Measurements from ENCODE around the gene GDF2. TPM values are rescaled to one million over a fixed set of nuclear protein-coding genes. Genes with fewer than 3 reads are reported as not detected.

Gene GDF2
- total RNA-seq, 1 experiment from 2014 or later: not detected

- H3K9me3 ChIP-seq (ENCODE audit: low read depth, low read length, poor library complexity, severe bottlenecking): no peaks in the 10 kb centered on the region
- H3K27me3 ChIP-seq (replicated peaks; ENCODE audit: insufficient read depth, low read depth, low read length, poor library complexity): peaks cover 2% of the 10 kb centered on the region
- BruUV-seq (replicated peaks): no TSS peak
- no peaks in the 10 kb centered on the region for H3K36me3 ChIP-seq (ENCODE audit: insufficient read depth, low read length, poor library complexity, severe bottlenecking)
- H3K27ac ChIP-seq (ENCODE audit: low read depth, low read length, poor library complexity, severe bottlenecking): no peak overlapping the region
- ChIA-PET POLR2A (ENCODE audit: low non-redundant PET) (no interaction called here), CTCF (no interaction called here)
- TF ChIP-seq, protein P1, sequence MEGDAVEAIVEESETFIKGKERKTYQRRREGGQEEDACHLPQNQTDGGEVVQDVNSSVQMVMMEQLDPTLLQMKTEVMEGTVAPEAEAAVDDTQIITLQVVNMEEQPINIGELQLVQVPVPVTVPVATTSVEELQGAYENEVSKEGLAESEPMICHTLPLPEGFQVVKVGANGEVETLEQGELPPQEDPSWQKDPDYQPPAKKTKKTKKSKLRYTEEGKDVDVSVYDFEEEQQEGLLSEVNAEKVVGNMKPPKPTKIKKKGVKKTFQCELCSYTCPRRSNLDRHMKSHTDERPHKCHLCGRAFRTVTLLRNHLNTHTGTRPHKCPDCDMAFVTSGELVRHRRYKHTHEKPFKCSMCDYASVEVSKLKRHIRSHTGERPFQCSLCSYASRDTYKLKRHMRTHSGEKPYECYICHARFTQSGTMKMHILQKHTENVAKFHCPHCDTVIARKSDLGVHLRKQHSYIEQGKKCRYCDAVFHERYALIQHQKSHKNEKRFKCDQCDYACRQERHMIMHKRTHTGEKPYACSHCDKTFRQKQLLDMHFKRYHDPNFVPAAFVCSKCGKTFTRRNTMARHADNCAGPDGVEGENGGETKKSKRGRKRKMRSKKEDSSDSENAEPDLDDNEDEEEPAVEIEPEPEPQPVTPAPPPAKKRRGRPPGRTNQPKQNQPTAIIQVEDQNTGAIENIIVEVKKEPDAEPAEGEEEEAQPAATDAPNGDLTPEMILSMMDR (conservative IDR thresholded peaks at IDR 0.05; ENCODE audit: low read depth, low read length): no peak
- no peak for TF ChIP-seq EZH2 (IDR thresholded peaks at IDR 0.05; ENCODE audit: borderline replicate concordance, low read depth, low read length, poor library complexity, severe bottlenecking)
- intact Hi-C loops (cut with micrococcal nuclease; ENCODE audit: unreplicated experiment): loop anchor here (10.0 kb wide), 1 partner anchor 55 kb away; no protein-coding TSS in a partner anchor
- H3K4me1 ChIP-seq (ENCODE audit: insufficient read depth, low read length, poor library complexity, severe bottlenecking): no peaks in the 10 kb centered on the region
- no peak for DNase-seq (ENCODE audit: low spot score)
- no peak overlapping the region for H3K4me3 ChIP-seq (ENCODE audit: low read depth, low read length, poor library complexity, severe bottlenecking)
Observed at GRCh38 chr10:47370015-47370767, 47.9 kb downstream of the GDF2 start.

- H3K4me1 ChIP-seq (ENCODE audit: insufficient read depth, low read length, poor library complexity, severe bottlenecking): no peaks in the 10 kb centered on the region
- DNase-seq (ENCODE audit: low spot score): no peak
- H3K36me3 ChIP-seq (ENCODE audit: insufficient read depth, low read length, poor library complexity, severe bottlenecking): no peaks in the 10 kb centered on the region
- TF ChIP-seq, protein P1 (conservative IDR thresholded peaks at IDR 0.05; ENCODE audit: low read depth, low read length): no peak
- no peak for TF ChIP-seq EZH2 (IDR thresholded peaks at IDR 0.05; ENCODE audit: borderline replicate concordance, low read depth, low read length, poor library complexity, severe bottlenecking)
- CTCF ChIA-PET: no interaction called here
- no peaks in the 10 kb centered on the region for H3K9me3 ChIP-seq (ENCODE audit: low read depth, low read length, poor library complexity, severe bottlenecking)
- POLR2A ChIA-PET (ENCODE audit: low non-redundant PET): no interaction called here
- no peak overlapping the region for H3K4me3 ChIP-seq (ENCODE audit: low read depth, low read length, poor library complexity, severe bottlenecking)
- H3K27ac ChIP-seq (ENCODE audit: low read depth, low read length, poor library complexity, severe bottlenecking): no peak overlapping the region
- no TSS peak for BruUV-seq (replicated peaks)
- intact Hi-C loops (cut with micrococcal nuclease; ENCODE audit: unreplicated experiment): loop anchor here (10.0 kb wide), 1 partner anchor 56 kb away; no protein-coding TSS in a partner anchor
- H3K27me3 ChIP-seq (replicated peaks; ENCODE audit: insufficient read depth, low read depth, low read length, poor library complexity): peaks cover 9% of the 10 kb centered on the region
Observed at GRCh38 chr10:47370878-47371277, 48.6 kb downstream of the GDF2 start.

GRCh38 chr10:47371629-47372485 lies 49.6 kb downstream of the GDF2 start:
- DNase-seq (ENCODE audit: low spot score): no peak
- intact Hi-C loops (cut with micrococcal nuclease; ENCODE audit: unreplicated experiment): loop anchor here (10.0 kb wide), 1 partner anchor 57 kb away; no protein-coding TSS in a partner anchor
- POLR2A ChIA-PET (ENCODE audit: low non-redundant PET): no interaction called here
- Histone ChIP-seq H3K4me1 (ENCODE audit: insufficient read depth, low read length, poor library complexity, severe bottlenecking) (no peaks in the 10 kb centered on the region), H3K9me3 (ENCODE audit: low read depth, low read length, poor library complexity, severe bottlenecking) (no peaks in the 10 kb centered on the region), H3K27me3 (replicated peaks; ENCODE audit: insufficient read depth, low read depth, low read length, poor library complexity) (peaks cover 18% of the 10 kb centered on the region), H3K4me3 (ENCODE audit: low read depth, low read length, poor library complexity, severe bottlenecking) (no peak overlapping the region), H3K27ac (ENCODE audit: low read depth, low read length, poor library complexity, severe bottlenecking) (no peak overlapping the region), H3K36me3 (ENCODE audit: insufficient read depth, low read length, poor library complexity, severe bottlenecking) (no peaks in the 10 kb centered on the region)
- TF ChIP-seq EZH2 (IDR thresholded peaks at IDR 0.05; ENCODE audit: borderline replicate concordance, low read depth, low read length, poor library complexity, severe bottlenecking): no peak
- TF ChIP-seq, protein P1 (conservative IDR thresholded peaks at IDR 0.05; ENCODE audit: low read depth, low read length): no peak
- CTCF ChIA-PET: no interaction called here
- BruUV-seq (replicated peaks): no TSS peak
